GM12891 (cell line): ENCODE results near the gene DBH.

Experiments
- DNase-seq: peaks from one replicate; pipeline ENCODE4 v3.0.0; 2011; ENCODE audit warnings: low spot score; ENCODE audit not compliant: insufficient read length
- FAIRE-seq: peaks from 2 replicates; lab custom pipeline; 2011; peaks lifted over from hg19 to GRCh38; lab: Jason Lieb, UNC
- PAX5 ChIP-seq: IDR thresholded peaks from 2 replicates; pipeline ENCODE4 v1.6.1; 2011; ENCODE audit warnings: low read length, moderate library complexity, mild to moderate bottlenecking; ENCODE audit not compliant: insufficient read depth, severe bottlenecking
- POLR2A ChIP-seq: IDR thresholded peaks from 2 replicates; pipeline ENCODE4 v1.6.1; 2011; ENCODE audit warnings: low read depth, low read length, control low read depth
- POLR2AphosphoS5 ChIP-seq: IDR thresholded peaks from 2 replicates; pipeline ENCODE4 v1.6.1; 2011; ENCODE audit warnings: low read depth, low read length, control low read depth
- POU2F2 ChIP-seq: IDR thresholded peaks from 2 replicates; pipeline ENCODE4 v1.6.1; 2011; ENCODE audit warnings: low read depth, mild to moderate bottlenecking, control low read depth, low read length, moderate library complexity
- SPI1 ChIP-seq: IDR thresholded peaks from 2 replicates; pipeline ENCODE4 v1.6.1; 2011; ENCODE audit warnings: low read depth, low read length, control low read depth
- TAF1 ChIP-seq: IDR thresholded peaks from 2 replicates; pipeline ENCODE4 v1.6.1; 2011; ENCODE audit warnings: low read depth, low read length, control low read depth

Gene DBH

DNA sequence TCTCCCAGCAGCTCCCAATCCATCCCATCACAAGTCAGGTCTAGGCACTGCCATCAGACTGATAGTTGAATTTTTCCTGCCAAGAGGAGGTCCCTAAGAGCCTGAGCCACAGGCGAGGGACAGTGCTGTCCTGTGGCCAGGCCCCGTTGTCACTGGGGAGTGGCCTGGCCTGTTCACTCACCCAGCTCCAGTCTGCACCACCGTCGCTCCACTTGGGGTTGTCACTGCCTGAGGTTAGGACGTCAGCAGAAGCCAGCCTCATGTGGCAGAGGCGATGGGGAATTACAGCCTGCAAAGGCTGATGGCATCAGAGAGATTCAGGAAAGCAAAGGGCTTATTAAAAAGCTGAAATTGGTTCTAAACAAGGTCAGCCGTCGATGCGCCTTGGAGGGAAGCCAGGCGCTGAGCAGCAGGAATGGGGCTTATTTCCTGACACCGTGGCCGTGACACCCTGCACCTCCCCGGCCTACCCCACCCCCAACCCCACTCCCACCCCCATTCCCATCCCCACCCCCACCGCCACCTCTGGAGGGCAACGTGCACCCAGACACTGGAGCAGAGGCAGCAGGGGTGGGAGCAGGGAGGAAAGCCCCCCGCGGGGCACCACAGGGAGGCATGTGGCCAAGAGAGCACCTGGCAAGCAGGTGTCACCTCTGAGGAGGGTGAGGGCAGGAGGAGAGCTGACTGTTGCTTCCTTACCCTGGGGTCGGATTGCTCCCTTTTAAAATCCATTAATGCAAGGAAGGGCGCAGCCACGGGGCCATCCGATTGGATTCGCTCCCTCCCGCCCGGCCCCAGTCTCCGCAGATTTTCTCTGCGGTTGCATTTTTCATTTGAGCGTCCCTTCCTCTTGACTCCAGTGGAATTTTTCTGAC, 3.1 kb upstream of the DBH start:
- no peak for FAIRE-seq
- no peak for DNase-seq
- TF ChIP-seq TAF1 (no peak), PAX5 (no peak), SPI1 (no peak), POU2F2 (no peak), POLR2A (no peak), POLR2AphosphoS5 (no peak)

DNA sequence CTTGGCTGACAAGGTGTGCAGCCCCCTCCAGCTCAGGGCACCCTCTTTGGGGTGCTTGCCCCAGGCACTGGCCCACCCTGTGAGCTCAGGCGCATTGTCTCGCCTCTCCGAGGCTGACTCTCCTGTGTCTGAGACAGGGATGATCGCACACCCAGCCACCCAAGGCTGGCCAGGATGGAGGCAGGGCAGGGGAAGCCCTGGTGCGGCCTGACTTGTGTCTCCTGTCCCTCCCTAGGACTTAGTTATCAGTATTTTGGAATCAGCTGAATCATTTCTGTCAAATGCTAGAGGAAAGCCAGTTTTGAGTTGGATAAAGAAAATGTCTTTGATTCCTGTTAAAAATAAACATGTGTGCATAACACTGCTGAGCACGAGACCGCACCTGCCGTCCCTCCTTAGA, 2.5 kb upstream of the DBH start:
- TF ChIP-seq POU2F2 (no peak), TAF1 (no peak), SPI1 (no peak), POLR2A (no peak), POLR2AphosphoS5 (no peak), PAX5 (no peak)
- DNase-seq (no peak), FAIRE-seq (no peak)

DNA sequence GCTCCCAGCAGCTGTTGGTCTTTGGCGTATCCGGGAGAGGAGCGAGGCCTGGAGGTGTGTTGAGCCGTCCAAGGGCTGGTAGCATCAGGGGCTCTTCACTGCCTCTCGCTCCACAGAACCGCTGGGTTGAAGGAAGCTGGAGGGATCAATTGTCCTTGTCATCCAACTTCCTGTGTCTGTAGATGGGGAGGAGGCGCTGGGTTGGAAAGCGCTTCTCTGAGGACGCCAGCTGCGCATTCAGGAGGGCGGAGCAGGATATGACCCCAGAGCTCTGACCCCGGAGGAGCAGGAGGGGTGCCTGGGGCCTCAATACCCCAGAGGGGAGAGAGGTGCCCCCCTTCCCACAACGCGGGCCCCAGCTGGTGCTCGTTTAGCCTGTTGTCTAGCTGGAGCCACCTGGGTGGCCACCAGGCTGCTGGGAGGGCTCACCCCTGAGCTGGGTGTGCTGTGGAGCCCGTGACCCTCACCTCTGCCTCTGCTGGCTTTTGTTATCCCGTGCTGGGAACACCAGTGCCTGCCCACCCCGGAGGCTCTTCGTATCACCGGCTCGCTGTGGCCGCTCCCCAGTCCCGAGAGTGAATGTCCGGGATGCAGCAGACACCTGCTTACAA, 2.0 kb upstream of the DBH start:
- TF ChIP-seq PAX5 (no peak), TAF1 (no peak), SPI1 (no peak), POLR2AphosphoS5 (no peak), POLR2A (no peak), POU2F2 (no peak)
- DNase-seq (no peak), FAIRE-seq (no peak)

DNA sequence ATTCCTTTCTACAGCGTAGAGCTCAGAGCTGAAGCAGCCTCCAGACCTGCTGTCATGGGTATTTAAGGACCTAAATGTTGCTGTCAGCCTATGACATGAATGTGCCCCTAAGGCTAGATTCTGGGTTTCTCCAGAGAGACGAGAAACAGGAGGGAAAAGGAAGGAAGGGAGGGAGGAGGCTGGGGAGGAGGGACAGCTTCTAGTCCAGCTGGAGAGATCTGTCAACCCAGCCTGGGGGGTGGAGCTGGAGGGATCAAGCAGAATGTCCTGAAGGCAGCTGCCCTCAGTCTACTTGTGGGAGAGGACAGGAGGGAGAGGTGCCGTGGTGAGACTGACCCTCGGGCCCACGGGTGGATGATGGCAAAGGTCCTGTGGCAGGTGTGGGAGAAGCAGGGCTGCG, 1.1 kb upstream of the DBH start:
- TF ChIP-seq SPI1: no peak
- no peak for TF ChIP-seq POLR2AphosphoS5
- TF ChIP-seq POU2F2: no peak
- no peak for TF ChIP-seq POLR2A
- no peak for TF ChIP-seq TAF1
- no peak for TF ChIP-seq PAX5
- no peak for DNase-seq
- no peak for FAIRE-seq

DNA sequence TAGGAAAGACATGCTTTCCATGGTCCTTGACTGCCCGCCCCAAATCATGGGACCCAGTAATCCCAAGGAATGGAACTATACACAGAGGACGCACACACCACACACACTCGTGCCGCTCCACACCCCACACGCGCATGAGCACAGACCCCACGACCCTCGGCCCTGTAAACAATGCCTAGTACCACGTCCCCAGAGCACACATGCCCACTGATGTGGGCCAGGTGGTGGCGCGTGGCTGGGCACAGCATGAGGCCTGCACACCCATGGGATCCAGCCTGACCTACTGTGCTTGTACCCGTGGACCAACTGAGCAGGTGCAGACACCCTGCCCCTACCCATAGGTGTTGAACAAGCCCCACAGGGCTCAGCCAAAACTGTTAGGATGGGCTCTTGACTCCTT, 739 bp downstream of the DBH start:
- FAIRE-seq: no peak

DNA sequence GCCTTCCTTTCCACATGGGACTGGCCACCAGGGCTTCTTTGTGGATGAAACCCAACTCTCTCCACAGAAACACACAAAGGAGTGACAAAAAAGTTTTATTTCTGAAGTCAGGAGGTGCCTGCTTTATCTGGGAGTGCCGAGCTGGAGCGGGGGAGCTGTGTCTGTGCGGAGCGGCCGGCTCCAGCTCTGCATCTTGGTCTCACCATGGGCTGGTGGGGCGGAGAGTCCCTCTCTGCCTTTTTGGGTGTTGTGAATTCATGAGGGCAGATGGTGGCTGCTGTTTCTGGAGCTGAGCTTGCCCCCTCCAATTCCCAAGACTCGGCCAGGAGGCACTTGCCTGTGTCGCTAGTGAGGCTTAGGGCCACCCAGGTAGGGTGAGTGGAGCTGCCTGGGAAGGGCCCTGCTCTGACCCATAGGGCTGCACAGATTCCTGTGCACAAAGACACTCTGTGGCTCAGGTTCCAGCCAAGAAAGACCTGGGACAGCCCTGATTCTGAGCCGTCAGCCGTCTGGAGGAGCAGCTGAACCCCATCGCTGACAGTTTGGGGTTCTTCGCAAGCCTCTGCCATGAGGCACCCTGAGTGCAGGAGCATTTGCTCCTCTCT, 1.4 kb downstream of the DBH start:
- DNase-seq: no peak
- FAIRE-seq: no peak
- TF ChIP-seq POU2F2 (no peak), POLR2AphosphoS5 (no peak), TAF1 (no peak), PAX5 (no peak), SPI1 (no peak), POLR2A (no peak)

More for the DNA sequence above, 739 bp downstream of the DBH start:
- no peak for DNase-seq
- TF ChIP-seq PAX5 (no peak), TAF1 (no peak), POLR2A (no peak)

DNA sequence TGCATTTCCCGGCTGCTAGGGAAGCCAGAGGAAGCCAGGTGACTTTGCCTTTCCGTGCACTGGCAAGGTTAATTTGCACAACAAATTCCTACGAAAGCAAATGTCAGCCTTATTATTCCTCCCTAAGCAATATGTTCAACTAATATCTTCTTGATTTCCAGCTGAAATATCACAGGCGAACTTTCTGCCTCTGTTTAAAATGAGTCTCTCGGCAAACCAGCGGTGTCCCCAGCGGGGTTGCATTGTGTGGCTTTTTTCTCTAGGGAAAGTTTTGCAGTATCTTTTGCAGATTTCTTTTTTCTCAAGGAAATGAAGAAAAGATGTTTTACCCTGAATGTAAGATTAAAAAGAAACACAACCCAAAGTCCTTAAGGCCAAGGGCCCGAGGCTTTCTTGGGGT, 1.9 kb downstream of the DBH start:
- FAIRE-seq (no peak), DNase-seq (no peak)
- no peak for TF ChIP-seq POLR2A
- TF ChIP-seq POLR2AphosphoS5: no peak
- no peak for TF ChIP-seq PAX5
- TF ChIP-seq TAF1: no peak
- TF ChIP-seq POU2F2: no peak
- no peak for TF ChIP-seq SPI1

DNA sequence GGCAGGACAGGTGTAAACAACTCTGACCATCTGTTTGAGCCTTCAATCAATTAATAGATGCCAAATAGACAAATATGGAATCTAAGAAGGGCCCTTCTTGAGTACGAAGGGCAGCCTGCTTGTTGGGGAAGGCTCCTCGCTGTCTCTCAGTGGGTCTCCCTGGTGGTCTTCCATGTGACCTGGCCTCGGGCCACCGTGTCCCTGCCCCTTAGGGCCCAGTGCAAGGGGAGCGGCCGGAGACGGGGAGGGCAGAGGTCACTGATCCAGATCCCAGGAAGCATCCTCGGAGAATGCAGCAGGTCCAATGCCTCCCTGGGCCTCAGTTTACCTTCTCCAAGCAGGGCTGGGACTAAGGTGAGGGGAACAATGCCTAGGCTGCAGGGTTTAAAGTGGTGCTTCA, 2.5 kb downstream of the DBH start:
- FAIRE-seq (no peak), DNase-seq (no peak)
- TF ChIP-seq PAX5 (no peak), POLR2A (no peak), POU2F2 (no peak), SPI1 (no peak), TAF1 (no peak), POLR2AphosphoS5 (no peak)

DNA sequence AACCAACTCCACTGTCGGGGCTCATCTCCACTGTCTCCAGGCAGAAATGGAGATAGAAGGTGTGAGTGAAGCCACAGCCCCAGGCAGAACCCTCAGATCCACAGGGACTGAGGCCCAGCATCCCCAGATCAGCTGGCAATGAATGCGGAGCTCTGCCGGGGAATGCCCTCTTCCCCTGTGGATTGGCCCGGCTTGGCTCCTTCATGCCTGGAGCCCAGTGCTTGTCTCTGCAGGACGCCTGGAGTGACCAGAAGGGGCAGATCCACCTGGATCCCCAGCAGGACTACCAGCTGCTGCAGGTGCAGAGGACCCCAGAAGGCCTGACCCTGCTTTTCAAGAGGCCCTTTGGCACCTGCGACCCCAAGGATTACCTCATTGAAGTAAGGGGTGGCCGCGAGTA, 3.5 kb downstream of the DBH start:
- no peak for FAIRE-seq
- no peak for TF ChIP-seq PAX5
- no peak for TF ChIP-seq POLR2AphosphoS5
- no peak for TF ChIP-seq POLR2A
- TF ChIP-seq POU2F2: no peak
- TF ChIP-seq SPI1: no peak
- TF ChIP-seq TAF1: no peak
- DNase-seq: no peak

DNA sequence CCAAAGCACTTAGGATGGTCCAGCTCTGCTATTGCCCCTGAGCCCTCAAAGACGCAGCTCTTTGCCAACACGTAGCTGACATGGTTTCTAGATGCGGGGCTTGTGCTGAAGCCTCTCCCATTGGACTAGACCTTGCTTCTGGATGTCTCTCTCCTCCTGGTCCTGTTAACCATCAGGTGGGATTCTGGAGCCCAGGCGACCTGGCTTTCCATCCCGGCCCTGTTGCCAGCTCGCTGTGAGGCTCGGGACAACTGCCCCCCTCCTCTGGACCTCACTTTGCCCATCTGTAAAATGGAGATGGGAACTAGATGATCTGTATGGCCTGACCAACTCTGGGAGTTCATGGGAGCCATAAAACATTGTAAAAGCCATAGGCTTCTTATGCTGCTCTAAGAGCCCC, 4.0 kb downstream of the DBH start:
- no peak for FAIRE-seq

More for the DNA sequence above, 4.0 kb downstream of the DBH start:
- TF ChIP-seq PAX5: no peak
- no peak for TF ChIP-seq POU2F2
- no peak for TF ChIP-seq POLR2AphosphoS5
- no peak for TF ChIP-seq TAF1
- no peak for TF ChIP-seq POLR2A
- no peak for TF ChIP-seq SPI1
- DNase-seq: no peak
